ENCODE measurements around the gene GSAP. TPM values are rescaled to one million over a fixed set of nuclear protein-coding genes. Genes with fewer than 3 reads are reported as not detected.

The GSAP gene
- total and polyA plus RNA-seq, 9 of the 15 experiments (the other 6 are each of a cell fraction or from before 2014, with no cell fraction given) = 0.13 TPM; not detected in 8

GRCh38 chr7:77450613-77451012 lies 34.5 kb upstream of the GSAP start:
- Histone ChIP-seq H3K9me3 (replicated peaks; ENCODE audit: control insufficient read depth, insufficient read depth, low read depth, low read length) (no peaks in the 10 kb centered on the region), H3K27me3 (ENCODE audit: control insufficient read depth in 2 of 2, insufficient read depth in 2 of 2, low read length in 2 of 2) (peaks cover 28 to 30% of the 10 kb centered on the region in 2 experiments; a peak in 4 of 5 replicates), H3K36me3 (ENCODE audit: control insufficient read depth, insufficient read depth, low read length) (no peaks in the 10 kb centered on the region), H3K4me1 (replicated peaks in 1 of 2; ENCODE audit: control insufficient read depth in 2 of 2, insufficient read depth in 2 of 2, low read length in 2 of 2) (no peaks in the 10 kb centered on the region), H3K9me1 (ENCODE audit: control insufficient read depth, insufficient read depth, low read length) (no peaks in the 10 kb centered on the region), H3K27ac (ENCODE audit: extremely low read depth, low read depth, low read length) (no peak overlapping the region), H3K79me2 (ENCODE audit: control insufficient read depth, insufficient read depth, low read length) (no peaks in the 10 kb centered on the region), H3K4me2 (ENCODE audit: insufficient read depth, low read length) (no peak overlapping the region), H4K20me1 (replicated peaks; ENCODE audit: control insufficient read depth, insufficient read depth, low read length) (no peaks in the 10 kb centered on the region), H2AFZ (ENCODE audit: low read depth, low read length) (no peak overlapping the region), H3K9ac (ENCODE audit: insufficient read depth in 1 of 2, low read depth in 2 of 2, low read length in 2 of 2) (no peak overlapping the region), H3K4me3 (no peak overlapping the region)
- no peak for FAIRE-seq
- in situ Hi-C loops (cut with MboI) (no loop called here), intact Hi-C loops (cut with micrococcal nuclease) (no loop called here)
- DNase-seq (ENCODE audit: extremely low read depth in 1 of 4, low spot score in 3 of 4) = no peak
- 0% methylated on average over 5 of the region's 5 CpGs for WGBS (ENCODE audit: insufficient coverage, low coverage, missing lambda C conversion rate)
- POLR2A ChIA-PET = interaction anchor here (1.5 kb wide), 1 partner anchor 10 kb away, joined by 6 read pairs; no protein-coding TSS in a partner anchor
- CTCF ChIA-PET (ENCODE audit: low intra/inter-chr PET ratio) = no interaction called here
- TF ChIP-seq ATF4 (CRISPR knock-in tag; IDR thresholded peaks at IDR 0.05) (no peak), ZNF740 (CRISPR knock-in tag; IDR thresholded peaks at IDR 0.05) (no peak), ZNF740 (tag; IDR thresholded peaks at IDR 0.05) (no peak), BMI1 (IDR thresholded peaks at IDR 0.05; ENCODE audit: low read length) (no peak), CHAMP1 (IDR thresholded peaks at IDR 0.05) (no peak), CBX5 (IDR thresholded peaks at IDR 0.05; ENCODE audit: borderline replicate concordance, low read depth) (no peak), MAFG (tag; conservative IDR thresholded peaks at IDR 0.05) (no peak), E2F3 (CRISPR knock-in tag; IDR thresholded peaks at IDR 0.05) (no peak), CHD2 (IDR thresholded peaks at IDR 0.05; ENCODE audit: low read depth, low read length) (no peak)
- ATAC-seq = no peak
- BruUV-seq (replicated peaks) = no TSS peak
